ENCODE measurements around the gene SOD1. TPM values are rescaled to one million over a fixed set of nuclear protein-coding genes. Genes with fewer than 3 reads are reported as not detected.

Gene SOD1
- total RNA-seq, 6 donors from 2014 or later = 35.6 to 158 (median 128) TPM

DNA sequence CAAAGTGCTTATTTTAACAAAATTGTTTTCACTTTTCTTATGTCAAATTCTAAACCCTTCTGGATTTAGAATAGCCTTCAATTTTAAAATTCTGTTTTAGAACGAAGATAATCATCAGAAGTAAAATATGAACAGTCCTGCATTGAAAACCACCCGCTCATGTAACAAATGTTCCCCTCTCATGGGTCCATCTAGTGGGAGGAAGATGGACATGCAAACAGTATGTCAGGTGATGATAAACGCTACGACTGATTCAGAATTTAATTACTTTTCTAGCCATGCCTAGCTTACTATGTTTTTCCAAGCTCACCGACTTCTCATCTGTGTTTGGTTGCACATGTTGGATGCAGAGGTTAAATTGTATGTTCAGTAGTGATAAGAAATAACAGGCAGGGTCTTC is 23.5 kb downstream of the SOD1 start:
- Histone ChIP-seq H3K4me3 (no peak overlapping the region), H3K27me3 (no peaks in the 10 kb centered on the region), H3K9me3 (no peaks in the 10 kb centered on the region), H3K27ac (no peak overlapping the region), H3K36me3 (peaks cover 17 to 66% (median 39%) of the 10 kb centered on the region in 4 donors), H3K4me1 (no peaks in the 10 kb centered on the region)
- WGBS, 2 donors = 94 to 95% methylated on average over 5 of the region's 5 CpGs
- ATAC-seq (ENCODE audit: low FRiP score in 2 of 2) (no peak), DNase-seq (no peak)
- no peak for TF ChIP-seq POLR2AphosphoS5 (IDR thresholded peaks at IDR 0.05)
- TF ChIP-seq EP300 (IDR thresholded peaks at IDR 0.05) = no peak
- no peak for TF ChIP-seq CTCF (IDR thresholded peaks at IDR 0.05)
- no peak for TF ChIP-seq POLR2A (IDR thresholded peaks at IDR 0.05)

GRCh38 chr21:31684918-31685317 is 25.4 kb downstream of the SOD1 start:
- peaks cover 20 to 79% (median 45%) of the 10 kb centered on the region in 4 donors for H3K36me3 ChIP-seq
- H3K9me3 ChIP-seq = no peaks in the 10 kb centered on the region
- H3K27ac ChIP-seq = no peak overlapping the region
- H3K27me3 ChIP-seq = no peaks in the 10 kb centered on the region
- ATAC-seq (ENCODE audit: low FRiP score in 2 of 2) = no peak
- TF ChIP-seq CTCF (IDR thresholded peaks at IDR 0.05) (no peak), POLR2AphosphoS5 (IDR thresholded peaks at IDR 0.05) (no peak)
- H3K4me1 ChIP-seq = no peaks in the 10 kb centered on the region
- 93 to 94% methylated on average over 7 of the region's 7 CpGs for WGBS, 2 donors
- no peak for DNase-seq
- no peak overlapping the region for H3K4me3 ChIP-seq

- Histone ChIP-seq H3K36me3 (peaks cover 24 to 94% (median 52%) of the 10 kb centered on the region in 4 donors), H3K4me3 (no peak overlapping the region), H3K27ac (no peak overlapping the region), H3K9me3 (no peaks in the 10 kb centered on the region), H3K27me3 (no peaks in the 10 kb centered on the region), H3K4me1 (no peaks in the 10 kb centered on the region)
- TF ChIP-seq POLR2A (IDR thresholded peaks at IDR 0.05) = no peak
- TF ChIP-seq CTCF (IDR thresholded peaks at IDR 0.05) = no peak
- no peak for TF ChIP-seq EP300 (IDR thresholded peaks at IDR 0.05)
- ATAC-seq (ENCODE audit: low FRiP score in 2 of 2) (no peak), DNase-seq (no peak)
- WGBS, 2 donors = 88 to 91% methylated on average over 6 to 7 of the region's 7 CpGs
These were observed 26.9 kb downstream of the SOD1 start for GRCh38 chr21:31686272-31686915.

DNA sequence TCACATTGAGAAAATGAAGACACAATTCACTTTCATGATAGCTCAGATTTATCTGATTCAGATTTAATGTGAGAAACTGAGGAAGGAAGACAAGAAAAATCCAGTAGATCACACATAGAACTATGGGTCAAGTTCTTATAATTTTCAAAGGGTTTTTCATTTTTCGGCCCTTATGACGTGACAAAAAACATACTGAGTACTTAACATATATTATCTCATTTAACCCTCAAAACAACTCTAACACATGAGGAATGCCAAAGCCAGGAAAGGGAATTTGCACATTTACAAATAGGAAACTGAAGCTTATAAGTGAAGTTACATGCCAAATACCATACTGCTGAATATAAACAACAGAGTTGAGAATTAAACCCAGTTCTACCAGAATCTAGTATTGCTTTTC is 27.6 kb downstream of the SOD1 start:
- TF ChIP-seq CTCF (IDR thresholded peaks at IDR 0.05) = no peak
- TF ChIP-seq POLR2A (IDR thresholded peaks at IDR 0.05) = no peak
- TF ChIP-seq POLR2AphosphoS5 (IDR thresholded peaks at IDR 0.05) = no peak
- TF ChIP-seq EP300 (IDR thresholded peaks at IDR 0.05) = no peak
- H3K27ac ChIP-seq = no peak overlapping the region
- no peaks in the 10 kb centered on the region for H3K9me3 ChIP-seq
- DNase-seq (no peak), ATAC-seq (ENCODE audit: low FRiP score in 2 of 2) (no peak)
- H3K4me3 ChIP-seq = no peak overlapping the region
- no peaks in the 10 kb centered on the region for H3K4me1 ChIP-seq
- 94% methylated on average over 2 of the region's 2 CpGs for WGBS, 2 donors
- H3K27me3 ChIP-seq = no peaks in the 10 kb centered on the region
- H3K36me3 ChIP-seq = peaks cover 24 to 99% (median 55%) of the 10 kb centered on the region in 4 donors
